ENCODE data around the gene ZCWPW1. TPM values are rescaled to one million over a fixed set of nuclear protein-coding genes. Genes with fewer than 3 reads are reported as not detected.

Gene ZCWPW1
- total RNA-seq, 1 donor from 2014 or later, result 0.51 TPM

DNA sequence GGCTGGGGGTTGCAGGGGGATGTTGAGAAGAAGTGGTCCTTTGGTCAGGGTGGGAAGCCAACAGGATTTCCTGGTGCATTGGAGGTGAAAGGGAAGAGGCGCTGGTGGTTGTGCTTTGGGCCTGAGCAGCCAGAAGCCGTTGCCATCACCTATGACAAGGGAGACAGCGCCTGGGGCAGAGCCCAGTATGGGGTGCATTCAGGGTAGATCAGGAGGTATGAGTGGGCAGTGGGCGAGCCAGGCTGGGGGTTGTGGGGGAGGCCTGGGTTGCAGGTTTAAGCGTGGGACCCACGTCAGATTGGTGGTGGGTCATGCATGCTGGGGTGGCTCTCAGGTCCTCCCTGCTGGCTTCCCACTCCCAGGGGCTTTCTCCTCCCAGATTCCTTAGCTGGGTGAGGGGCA, 76.8 kb downstream of the ZCWPW1 start:
- DNase-seq, result no peak

Other genes with a start within 250 kb of the ZCWPW1 start
- gene PVRIG, start 208.8 kb downstream of the ZCWPW1 start, total RNA-seq, result not detected in 2 replicates
- not detected in 2 replicates for gene SPDYE3, start 121.0 kb downstream of the ZCWPW1 start, total RNA-seq
- gene PILRB, start 70.6 kb downstream of the ZCWPW1 start, total RNA-seq, result 11.6 and 17.0 TPM in 2 replicates
- gene PILRA, start 55.2 kb downstream of the ZCWPW1 start, total RNA-seq, result 0.68 TPM in 1 of 2 replicates, not detected in the other
- gene MEPCE, start 1.1 kb upstream of the ZCWPW1 start, total RNA-seq, result 54.3 and 56.5 TPM in 2 replicates
- gene PPP1R35, start 7.8 kb upstream of the ZCWPW1 start, total RNA-seq, result 19.3 and 28.1 TPM in 2 replicates
- 0.34 and 0.93 TPM in 2 replicates for gene SPACDR, start 35.6 kb upstream of the ZCWPW1 start, total RNA-seq
- gene TSC22D4, start 50.5 kb upstream of the ZCWPW1 start, total RNA-seq, result 32.3 and 44.2 TPM in 2 replicates
- gene NYAP1, start 55.2 kb upstream of the ZCWPW1 start, total RNA-seq, result 4.3 and 5.4 TPM in 2 replicates
- gene AGFG2, start 110.5 kb upstream of the ZCWPW1 start, total RNA-seq, result 49.5 and 62.2 TPM in 2 replicates
- gene SAP25, start 145.2 kb upstream of the ZCWPW1 start, total RNA-seq, result not detected in 2 replicates
- 12.1 and 20.3 TPM in 2 replicates for gene LRCH4, start 157.4 kb upstream of the ZCWPW1 start, total RNA-seq
- 0.60 TPM in 1 of 2 replicates, not detected in the other for gene FBXO24, start 157.6 kb upstream of the ZCWPW1 start, total RNA-seq
- 0.51 and 0.56 TPM in 2 replicates for gene PCOLCE, start 173.7 kb upstream of the ZCWPW1 start, total RNA-seq
- 4.9 and 10.3 TPM in 2 replicates for gene MOSPD3, start 183.8 kb upstream of the ZCWPW1 start, total RNA-seq
- 0.68 and 0.70 TPM in 2 replicates for gene TFR2, start 212.8 kb upstream of the ZCWPW1 start, total RNA-seq
- not detected in 2 replicates for gene ACTL6B, start 227.7 kb upstream of the ZCWPW1 start, total RNA-seq
- gene GNB2, start 245.0 kb upstream of the ZCWPW1 start, total RNA-seq, result 85.4 and 154 TPM in 2 replicates